Peyer's patch (tissue), 4 donors: ENCODE results near the gene KLHL17. TPM values are rescaled to one million over a fixed set of nuclear protein-coding genes. Genes with fewer than 3 reads are reported as not detected.

Experiments
- DNase-seq, 3 donors: peaks; one replicate each; pipeline ENCODE4 v3.0.0-alpha.2; 2017 to 2019
- H3K27ac ChIP-seq, 4 donors: fragments of 200-600 bp; sonication (generic); one replicate each; pipeline ENCODE4 v1.5.1; 2016 to 2019
- H3K27me3 ChIP-seq, 2 donors: fragments of 200-600 bp; sonication (generic); one replicate each; pipeline ENCODE4 v1.5.1; 2019
- H3K36me3 ChIP-seq, 3 donors: fragments of 200-600 bp; sonication (generic); one replicate each; pipeline ENCODE4 v1.5.1; 2016 to 2019
- H3K4me1 ChIP-seq, 4 donors: fragments of 200-600 bp; sonication (generic); one replicate each; pipeline ENCODE4 v1.5.1; 2016 to 2019
- H3K4me3 ChIP-seq, 4 donors: fragments of 200-600 bp; sonication (generic); 1 replicate in 3 of 4; 2 replicates in 1 of 4; pipeline ENCODE4 v1.5.1; 2016 to 2019; ENCODE audit warnings: mild to moderate bottlenecking in 1 of 4
- H3K9me3 ChIP-seq, 4 donors: fragments of 200-600 bp; sonication (generic); one replicate each; pipeline ENCODE4 v1.5.1; 2016 to 2019; ENCODE audit warnings: mild to moderate bottlenecking in 1 of 4
- CTCF ChIP-seq, 6 experiments: fragments of 450-650 bp in 4 of 6; fragments of 200-600 bp in 2 of 6; sonication (generic) in 1 of 6; IDR thresholded peaks; one replicate each; pipeline ENCODE4 v1.5.1; 2017 to 2019; ENCODE audit warnings: antibody characterized with exemption in 6 of 6, mild to moderate bottlenecking in 3 of 6, moderate library complexity in 1 of 6
- POLR2A ChIP-seq, 2 donors: fragments of 450-650 bp; IDR thresholded peaks; one replicate each; pipeline ENCODE4 v1.5.1; 2017; ENCODE audit warnings: antibody characterized with exemption in 2 of 2, mild to moderate bottlenecking in 2 of 2, moderate library complexity in 2 of 2
- total RNA-seq, 4 donors: library from RNA; depleted of rRNA; stranded (reverse); fragments of >200 nt; gene quantifications; one replicate each; pipeline ENCODE4 v1.1.0, GENCODE V29; 2016

KLHL17 gene
- total RNA-seq, 4 donors from 2014 or later = 14.9 to 17.0 (median 15.8) TPM

GRCh38 chr1:998995-999724 is 38.8 kb downstream of the KLHL17 start:
- Histone ChIP-seq H3K4me1 (peaks cover 0 to 41% (median 25%) of the 10 kb centered on the region in 4 donors), H3K27me3 (peaks cover 0 to 30% of the 10 kb centered on the region in 2 donors), H3K4me3 (peak overlapping the region; percentile 31 to 59 (median 57))

GRCh38 chr1:999725-1000356 is 39.5 kb downstream of the KLHL17 start, which contains the start of gene HES4:
HES4 (minus strand) TSS chr1:1000097; CDS start chr1:999973, 124 bp downstream.
- TF ChIP-seq CTCF (IDR thresholded peaks at IDR 0.05) = no peak
- peak in 1 of 2 donors; percentile 21 for TF ChIP-seq POLR2A (IDR thresholded peaks at IDR 0.05)
- Histone ChIP-seq H3K27me3 (peaks cover 0 to 30% of the 10 kb centered on the region in 2 donors), H3K9me3 (no peaks in the 10 kb centered on the region), H3K4me1 (peaks cover 2 to 47% (median 28%) of the 10 kb centered on the region in 4 donors), H3K27ac (peak within 1 kb of the TSS; percentile 74 to 93 (median 84)), H3K36me3 (no peaks in the 10 kb centered on the region), H3K4me3 (peak within 1 kb of the TSS; percentile 31 to 59 (median 57))
- DNase-seq = peak; percentile 52 to 91 (median 88)

More at GRCh38 chr1:998995-999724, 38.8 kb downstream of the KLHL17 start:
- Histone ChIP-seq H3K36me3 (no peaks in the 10 kb centered on the region), H3K9me3 (no peaks in the 10 kb centered on the region), H3K27ac (peak overlapping the region; percentile 38 to 93 (median 82))
- peak in 2 of 3 donors; percentile 49 to 59 for DNase-seq
- TF ChIP-seq POLR2A (IDR thresholded peaks at IDR 0.05) = no peak
- TF ChIP-seq CTCF (IDR thresholded peaks at IDR 0.05) = no peak

GRCh38 chr1:1000357-1001056 is 40.1 kb downstream of the KLHL17 start:
- Histone ChIP-seq H3K4me1 (peaks cover 3 to 54% (median 29%) of the 10 kb centered on the region in 4 donors), H3K27ac (peak overlapping the region; percentile 74 to 93 (median 84)), H3K36me3 (no peaks in the 10 kb centered on the region), H3K9me3 (no peaks in the 10 kb centered on the region), H3K4me3 (peak overlapping the region; percentile 31 to 59 (median 57)), H3K27me3 (peaks cover 0 to 30% of the 10 kb centered on the region in 2 donors)
- TF ChIP-seq POLR2A (IDR thresholded peaks at IDR 0.05) = no peak
- TF ChIP-seq CTCF (IDR thresholded peaks at IDR 0.05) = no peak
- peak; percentile 30 to 75 (median 74) for DNase-seq

GRCh38 chr1:1001057-1001783 is 40.8 kb downstream of the KLHL17 start:
- H3K27ac ChIP-seq = peak overlapping the region; percentile 74 to 93 (median 84)
- H3K36me3 ChIP-seq = no peaks in the 10 kb centered on the region
- peak in 1 of 3 donors; percentile 51 for DNase-seq
- H3K9me3 ChIP-seq = no peaks in the 10 kb centered on the region
- peak overlapping the region; percentile 31 to 59 (median 57) for H3K4me3 ChIP-seq
- H3K27me3 ChIP-seq = peaks cover 0 to 30% of the 10 kb centered on the region in 2 donors
- peaks cover 3 to 61% (median 32%) of the 10 kb centered on the region in 4 donors for H3K4me1 ChIP-seq
- TF ChIP-seq POLR2A (IDR thresholded peaks at IDR 0.05) (no peak), CTCF (IDR thresholded peaks at IDR 0.05) (no peak)
